Activated CD4-positive, alpha-beta T cell treated with anti-CD3 and anti-CD28 coated beads for 48 hours (primary cell): ENCODE measurements around the gene NUBPL.

Experiments
- DNase-seq: peaks from one replicate; pipeline ENCODE4 v3.0.0-alpha.2; 2020

The NUBPL gene

GRCh38 chr14:31561155-31561846 lies at the start of gene NUBPL:
NUBPL (plus strand) TSS chr14:31561404; CDS start chr14:31561440, 36 bp downstream.
- peak; percentile 97 for DNase-seq

- DNase-seq, result no peak
These were observed 34.1 kb upstream of the NUBPL start for GRCh38 chr14:31527087-31527486.

GRCh38 chr14:31527546-31527945 lies 33.7 kb upstream of the NUBPL start:
- no peak for DNase-seq

GRCh38 chr14:31529053-31529452 lies 32.2 kb upstream of the NUBPL start:
- no peak for DNase-seq

GRCh38 chr14:31530136-31530535 lies 31.1 kb upstream of the NUBPL start:
- DNase-seq, result no peak

GRCh38 chr14:31536201-31536960 lies 24.8 kb upstream of the NUBPL start:
- no peak for DNase-seq

GRCh38 chr14:31541702-31542101 lies 19.5 kb upstream of the NUBPL start:
- DNase-seq, result no peak

- DNase-seq, result no peak
These were observed 17.0 kb upstream of the NUBPL start for GRCh38 chr14:31543969-31544799.

- DNase-seq, result no peak
These were observed 16.4 kb upstream of the NUBPL start for GRCh38 chr14:31544816-31545215.

- DNase-seq, result no peak
These were observed 15.9 kb upstream of the NUBPL start for GRCh38 chr14:31545328-31545727.

GRCh38 chr14:31549817-31550216 lies 11.4 kb upstream of the NUBPL start:
- DNase-seq, result no peak

- no peak for DNase-seq
These were observed 10.6 kb upstream of the NUBPL start for GRCh38 chr14:31550589-31550988.

- no peak for DNase-seq
These were observed 5.0 kb upstream of the NUBPL start for GRCh38 chr14:31556191-31556590.

- no peak for DNase-seq
These were observed 1.3 kb upstream of the NUBPL start for GRCh38 chr14:31559939-31560338.

GRCh38 chr14:31560759-31561154 lies 447 bp upstream of the NUBPL start:
- no peak for DNase-seq

GRCh38 chr14:31564194-31564593 lies 3.0 kb downstream of the NUBPL start:
- DNase-seq, result no peak

GRCh38 chr14:31566456-31566855 lies 5.3 kb downstream of the NUBPL start:
- no peak for DNase-seq

- DNase-seq, result no peak
These were observed 6.5 kb downstream of the NUBPL start for GRCh38 chr14:31567655-31568054.

- no peak for DNase-seq
These were observed 7.0 kb downstream of the NUBPL start for GRCh38 chr14:31568161-31568560.

- no peak for DNase-seq
These were observed 7.5 kb downstream of the NUBPL start for GRCh38 chr14:31568671-31569070.

GRCh38 chr14:31572955-31573354 lies 11.8 kb downstream of the NUBPL start:
- no peak for DNase-seq

- no peak for DNase-seq
These were observed 15.7 kb downstream of the NUBPL start for GRCh38 chr14:31576949-31577348.

- no peak for DNase-seq
These were observed 17.1 kb downstream of the NUBPL start for GRCh38 chr14:31578266-31578665.
